Spinal cord (tissue), 10 donors: ENCODE measurements around the gene CRYGN. TPM values are rescaled to one million over a fixed set of nuclear protein-coding genes. Genes with fewer than 3 reads are reported as not detected.

ENCODE experiments used
- DNase-seq, 6 donors: peaks; one replicate each; pipeline versions ENCODE4 v3.0.0 to v3.0.0-alpha.2; 2013 to 2015; ENCODE audit warnings: low spot score in 6 of 6, low read depth in 4 of 6
- H3K27ac ChIP-seq: one replicate; pipeline ENCODE4 v1.5.1; 2013; ENCODE audit warnings: low read depth, low read length, control low read depth
- H3K27me3 ChIP-seq: one replicate; pipeline ENCODE4 v1.6.1; 2013; ENCODE audit warnings: low read length; ENCODE audit not compliant: control insufficient read depth, insufficient read depth
- H3K36me3 ChIP-seq: one replicate; pipeline ENCODE4 v1.6.1; 2013; ENCODE audit warnings: low read length; ENCODE audit not compliant: control insufficient read depth, insufficient read depth
- H3K4me1 ChIP-seq: one replicate; pipeline ENCODE4 v1.6.1; 2013; ENCODE audit warnings: low read length; ENCODE audit not compliant: control insufficient read depth, insufficient read depth
- H3K4me3 ChIP-seq: one replicate; pipeline ENCODE4 v1.5.1; 2013; ENCODE audit warnings: low read depth, low read length, control low read depth
- H3K9me3 ChIP-seq: one replicate; pipeline ENCODE4 v1.6.1; 2013; ENCODE audit warnings: low read length; ENCODE audit not compliant: control insufficient read depth, insufficient read depth
- WGBS: methylation state at CpG from one replicate; pipeline ENCODE4 v1.1.5; 2013; ENCODE audit warnings: missing lambda C conversion rate; ENCODE audit not compliant: insufficient coverage; 5-methylcytosine and 5-hydroxymethylcytosine counted together
- polyA plus RNA-seq, 2 donors: library from polyadenylated mRNA; unstranded; fragments of 120-200 nt; gene quantifications; one replicate each; pipeline ENCODE4 v1.2.1, GENCODE V29; 2013; ENCODE audit not compliant: insufficient read length in 2 of 2
- total RNA-seq, 2 donors: library from RNA; depleted of rRNA in 1 of 2; stranded (reverse); fragments of 120-200 nt in 1 of 2; fragments of >200 nt in 1 of 2; gene quantifications; one replicate each; pipeline versions ENCODE4 v1.2.3 to v1.2.4, GENCODE V29; 2013 to 2014
- donor health status: healthy.

The CRYGN gene
- total and polyA plus RNA-seq, 4 donors: 0.55 to 10.3 (median 2.2) TPM

DNA sequence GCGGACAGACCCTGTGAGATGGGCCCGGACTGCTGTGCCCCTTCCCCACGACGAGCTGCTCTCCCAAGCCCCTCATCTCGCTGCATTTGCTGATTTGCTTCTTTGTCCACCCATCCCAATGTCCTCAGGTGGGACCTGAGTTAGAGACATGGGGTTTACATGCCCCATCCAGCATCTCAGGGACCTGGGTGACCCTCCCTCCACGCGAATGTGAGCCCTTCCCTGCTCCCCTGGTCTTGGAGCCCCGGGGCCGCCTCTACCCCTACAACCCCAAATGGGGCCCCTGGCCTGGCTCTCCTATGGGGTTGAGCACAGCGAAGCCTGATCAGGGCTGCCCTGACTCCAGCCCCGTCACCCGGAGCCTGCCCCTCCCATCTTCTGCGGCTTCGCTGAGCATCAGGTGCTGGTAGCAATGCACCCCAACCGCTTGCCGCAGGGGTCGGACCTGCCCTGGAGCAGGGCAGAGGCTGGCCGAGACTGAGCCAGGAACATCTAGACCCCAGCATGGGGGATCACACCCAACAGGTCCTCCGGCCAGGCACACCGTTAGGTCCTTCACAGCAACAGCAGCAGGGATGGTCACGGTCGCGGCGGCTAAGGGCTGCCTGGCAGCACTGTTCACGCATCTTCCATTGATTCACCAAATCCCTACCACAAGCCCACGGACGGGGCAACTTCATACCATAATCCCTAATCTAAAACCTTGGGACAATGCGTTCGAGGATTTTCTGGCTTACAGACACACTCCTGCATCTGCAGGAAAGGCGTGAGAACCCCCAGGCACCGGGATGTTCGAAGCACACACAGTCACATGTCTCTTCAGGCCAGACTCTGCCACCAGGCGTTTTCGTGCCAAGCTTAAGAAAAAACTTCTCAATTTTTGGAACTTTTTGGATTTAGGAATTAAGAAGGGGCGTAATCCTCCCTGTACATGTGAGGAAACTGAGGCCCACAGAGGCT is 45.6 kb downstream of the CRYGN start:
- no peaks in the 10 kb centered on the region for H3K9me3 ChIP-seq
- peaks cover 52% of the 10 kb centered on the region for H3K36me3 ChIP-seq
- no peak overlapping the region for H3K27ac ChIP-seq
- H3K27me3 ChIP-seq: no peaks in the 10 kb centered on the region
- no peaks in the 10 kb centered on the region for H3K4me1 ChIP-seq
- H3K4me3 ChIP-seq: no peak overlapping the region
- 90% methylated on average over 34 of the region's 35 CpGs for WGBS
- DNase-seq: no peak

DNA sequence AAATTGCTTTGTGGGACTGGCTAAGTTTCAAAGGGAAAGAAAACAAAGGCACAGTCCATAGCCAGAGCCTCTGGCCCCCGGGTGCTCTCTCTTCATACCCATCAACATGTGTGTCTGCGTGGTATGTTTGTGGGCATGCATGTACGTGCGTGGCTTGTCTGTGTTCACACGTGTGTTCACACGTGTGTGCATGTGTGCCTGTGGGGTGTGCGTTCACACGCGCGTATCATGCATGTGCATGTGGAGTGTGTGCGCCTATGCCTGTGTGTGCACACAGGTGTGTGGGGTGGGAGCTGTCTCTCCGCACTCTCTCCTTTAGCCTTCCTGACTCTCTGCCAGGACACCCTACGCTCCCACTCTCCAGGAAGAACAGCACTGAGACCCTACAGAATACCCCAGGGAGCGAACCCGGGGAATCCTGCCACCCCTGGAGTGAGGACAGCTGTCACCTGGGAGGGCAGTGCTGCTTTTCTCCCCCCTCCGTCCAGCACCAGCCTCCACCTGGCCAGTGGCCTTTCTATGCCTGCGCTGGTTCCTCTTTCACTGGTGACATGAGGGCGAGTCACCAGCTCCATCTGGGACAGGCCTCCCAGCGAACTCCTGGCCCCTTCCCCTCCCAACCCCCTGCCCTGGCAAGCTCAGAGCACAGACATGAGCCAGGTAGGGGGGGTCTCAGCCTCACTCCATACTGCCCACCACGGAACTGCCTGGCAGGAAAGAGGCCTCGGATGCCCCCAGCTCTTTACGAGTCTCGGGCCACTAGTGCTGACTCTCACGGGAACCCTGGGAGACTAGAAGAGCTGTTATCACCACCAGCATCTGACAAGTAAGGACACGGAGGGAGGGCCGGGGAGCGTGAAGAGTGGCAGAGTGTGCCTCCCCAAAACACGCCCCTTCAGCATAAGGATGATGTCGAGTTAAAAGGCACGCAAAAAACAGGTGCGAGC is 46.6 kb downstream of the CRYGN start:
- peaks cover 48% of the 10 kb centered on the region for H3K36me3 ChIP-seq
- H3K4me1 ChIP-seq: no peaks in the 10 kb centered on the region
- H3K27ac ChIP-seq: no peak overlapping the region
- H3K27me3 ChIP-seq: no peaks in the 10 kb centered on the region
- no peaks in the 10 kb centered on the region for H3K9me3 ChIP-seq
- DNase-seq: no peak
- WGBS: 88% methylated on average over 20 of the region's 31 CpGs
- H3K4me3 ChIP-seq: no peak overlapping the region

DNA sequence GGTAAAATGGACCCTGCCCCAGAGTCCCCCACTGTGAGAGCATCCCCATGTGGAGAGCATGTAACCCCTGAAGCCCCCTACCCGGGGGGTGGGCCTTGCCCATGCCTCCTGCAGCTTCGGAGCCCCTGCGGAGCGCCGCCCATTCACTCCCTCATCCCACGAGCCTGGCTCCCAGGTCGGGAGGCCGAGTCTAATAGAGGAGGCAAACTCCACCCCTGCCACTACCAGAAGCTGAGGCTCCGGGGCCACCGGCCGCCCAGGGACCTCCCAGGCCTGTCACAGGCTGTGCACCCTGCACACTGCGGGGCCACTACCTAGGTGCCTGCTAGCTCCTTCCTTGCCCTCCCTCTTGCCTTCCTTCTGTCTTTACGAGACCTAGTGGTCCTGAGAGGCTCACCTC is 47.5 kb downstream of the CRYGN start:
- WGBS: 81% methylated on average over 13 of the region's 13 CpGs
- no peaks in the 10 kb centered on the region for H3K9me3 ChIP-seq

GRCh38 chr7:151392002-151392401 is 47.9 kb downstream of the CRYGN start:
- Histone ChIP-seq H3K4me1 (peaks cover 9% of the 10 kb centered on the region), H3K27me3 (no peaks in the 10 kb centered on the region), H3K27ac (no peak overlapping the region), H3K9me3 (no peaks in the 10 kb centered on the region), H3K36me3 (peaks cover 42% of the 10 kb centered on the region), H3K4me3 (no peak overlapping the region)
- no peak for DNase-seq
- 88% methylated on average over 7 of the region's 8 CpGs for WGBS

More for the DNA sequence above, 47.5 kb downstream of the CRYGN start:
- Histone ChIP-seq H3K27ac (no peak overlapping the region), H3K4me1 (peaks cover 5% of the 10 kb centered on the region), H3K27me3 (no peaks in the 10 kb centered on the region), H3K36me3 (peaks cover 43% of the 10 kb centered on the region), H3K4me3 (no peak overlapping the region)
- DNase-seq: no peak

GRCh38 chr7:151391358-151391730 is 48.6 kb downstream of the CRYGN start:
- peaks cover 38% of the 10 kb centered on the region for H3K36me3 ChIP-seq
- DNase-seq: no peak
- no peak overlapping the region for H3K27ac ChIP-seq
- peaks cover 11% of the 10 kb centered on the region for H3K4me1 ChIP-seq
- no peak overlapping the region for H3K4me3 ChIP-seq
- H3K9me3 ChIP-seq: no peaks in the 10 kb centered on the region
- H3K27me3 ChIP-seq: no peaks in the 10 kb centered on the region
- WGBS: 94% methylated on average over 6 of the region's 9 CpGs

DNA sequence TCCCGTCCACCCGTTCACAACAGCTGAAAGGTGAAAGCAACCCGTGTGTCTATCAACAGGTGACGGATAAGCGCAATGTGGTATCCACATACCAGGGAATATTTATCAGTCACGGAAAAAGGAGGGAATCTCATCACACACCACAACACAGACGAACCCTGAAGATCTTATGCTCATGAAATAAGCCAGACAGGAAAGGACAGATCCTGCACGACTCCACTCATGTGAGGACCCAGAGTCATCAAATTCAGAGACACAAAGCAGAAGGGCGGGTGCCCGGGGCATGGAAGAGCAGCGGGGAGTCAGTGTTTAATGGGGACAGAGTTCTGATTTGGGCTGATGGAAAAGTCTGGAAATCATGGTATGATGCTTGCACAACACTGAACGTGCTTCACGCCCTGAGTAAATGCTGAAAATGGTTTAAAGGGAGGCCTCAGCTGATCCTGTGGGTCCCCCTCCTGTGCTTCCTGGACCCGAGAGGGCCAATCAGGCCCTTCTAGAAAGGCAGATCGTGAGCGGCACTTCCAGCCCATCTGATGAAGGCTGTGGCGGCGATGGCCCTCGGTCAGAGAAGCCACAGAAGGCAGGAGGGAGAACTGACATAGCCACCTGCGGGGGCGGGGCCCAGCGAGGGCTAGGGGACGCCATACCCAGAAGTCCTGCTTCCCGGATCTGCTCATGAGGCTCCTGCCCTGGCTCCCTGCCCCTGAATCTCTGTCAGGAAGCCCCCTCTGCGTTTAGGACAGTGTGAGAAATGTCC is 49.2 kb downstream of the CRYGN start:
- Histone ChIP-seq H3K27ac (no peak overlapping the region), H3K4me3 (no peak overlapping the region), H3K4me1 (peaks cover 11% of the 10 kb centered on the region), H3K9me3 (no peaks in the 10 kb centered on the region), H3K36me3 (peaks cover 34% of the 10 kb centered on the region), H3K27me3 (no peaks in the 10 kb centered on the region)
- no peak for DNase-seq
- 83% methylated on average over 24 of the region's 25 CpGs for WGBS

- Histone ChIP-seq H3K27ac (no peak overlapping the region), H3K4me1 (peaks cover 13% of the 10 kb centered on the region), H3K9me3 (no peaks in the 10 kb centered on the region), H3K27me3 (no peaks in the 10 kb centered on the region), H3K4me3 (no peak overlapping the region), H3K36me3 (peaks cover 33% of the 10 kb centered on the region)
- 91% methylated on average over 22 of the region's 24 CpGs for WGBS
- DNase-seq: no peak
Observed at GRCh38 chr7:151389768-151390597, 50.0 kb downstream of the CRYGN start.

DNA sequence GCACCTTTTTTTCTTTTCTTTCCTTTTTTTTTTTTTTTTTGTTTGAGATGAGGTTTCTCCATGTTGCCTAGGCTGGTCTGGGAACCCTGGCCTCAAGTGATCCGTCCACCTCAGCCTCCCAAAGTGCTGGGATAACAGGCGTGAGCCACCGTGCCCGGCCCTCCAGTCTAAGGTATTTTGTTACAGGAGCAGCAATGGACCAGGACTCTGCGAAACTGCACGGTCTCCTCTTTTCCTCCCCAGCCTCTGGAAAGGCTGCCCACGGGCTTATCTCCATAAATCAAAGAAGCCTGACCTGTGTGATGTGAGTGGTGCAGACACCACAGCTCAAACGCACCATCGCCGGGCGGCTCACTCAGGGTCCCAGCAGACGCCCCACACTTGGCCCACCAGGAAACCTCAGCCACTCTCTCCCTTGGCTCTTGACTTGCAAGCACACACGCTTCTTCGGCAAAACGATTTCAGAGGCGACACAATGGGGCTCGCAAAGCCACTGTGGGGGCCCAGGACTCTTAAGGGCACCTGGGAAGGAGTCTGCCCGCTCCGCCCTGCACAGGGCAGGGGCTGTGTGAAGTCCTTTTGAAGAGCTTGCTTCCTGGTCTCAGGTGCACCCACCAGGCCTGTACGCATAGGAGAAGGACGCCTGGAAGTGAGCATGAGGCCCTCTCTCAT is 50.7 kb downstream of the CRYGN start:
- 94% methylated on average over 18 of the region's 21 CpGs for WGBS
- Histone ChIP-seq H3K9me3 (no peaks in the 10 kb centered on the region), H3K27ac (no peak overlapping the region), H3K27me3 (no peaks in the 10 kb centered on the region), H3K36me3 (peaks cover 31% of the 10 kb centered on the region), H3K4me3 (no peak overlapping the region), H3K4me1 (peaks cover 13% of the 10 kb centered on the region)
- no peak for DNase-seq
